HepG2 (cell line): ENCODE results near the gene ANXA6.

Experiments
- GLI4 ChIP-seq: sonication (generic); formaldehyde crosslinking; IDR thresholded peaks from 2 replicates; pipeline ENCODE4 v1.5.1; 2020; ENCODE audit warnings: missing genetic modification reagents, mild to moderate bottlenecking, moderate library complexity, borderline replicate concordance
- ISX ChIP-seq: sonication (generic); formaldehyde crosslinking; conservative IDR thresholded peaks from 2 replicates; pipeline ENCODE4 v1.5.0; 2020; ENCODE audit warnings: missing genetic modification reagents
- NBN ChIP-seq: fragments of 450-650 bp; conservative IDR thresholded peaks from 2 replicates; pipeline ENCODE4 v1.6.1; 2017
- NFE2 ChIP-seq: sonication (generic); formaldehyde crosslinking; IDR thresholded peaks from 2 replicates; pipeline ENCODE4 v1.4.0; 2020; ENCODE audit warnings: missing genetic modification reagents
- PBX3 ChIP-seq: sonication (generic); formaldehyde crosslinking; IDR thresholded peaks from 2 replicates; pipeline ENCODE4 v1.8.1; 2023; ENCODE audit warnings: missing genetic modification reagents, inconsistent platforms, borderline replicate concordance
- RAD21 ChIP-seq: fragments of 450-650 bp; formaldehyde crosslinking; IDR thresholded peaks from 2 replicates; pipeline ENCODE4 v1.5.0; 2020; ENCODE audit warnings: mild to moderate bottlenecking
- REST ChIP-seq, 2 experiments: IDR thresholded peaks; 2 replicates each; pipeline ENCODE4 v1.6.1; 2011 to 2012; ENCODE audit warnings: low read length in 2 of 2, borderline replicate concordance in 1 of 2, low read depth in 1 of 2, mild to moderate bottlenecking in 1 of 2, moderate library complexity in 1 of 2
- ZBTB39 ChIP-seq: sonication (generic); formaldehyde crosslinking; IDR thresholded peaks from 2 replicates; pipeline ENCODE4 v1.5.0; 2020; ENCODE audit warnings: missing genetic modification reagents
- ZBTB4 ChIP-seq: sonication (generic); formaldehyde crosslinking; IDR thresholded peaks from 2 replicates; pipeline ENCODE4 v1.4.0; 2020; ENCODE audit warnings: missing genetic modification reagents, mild to moderate bottlenecking, borderline replicate concordance
- ZBTB43 ChIP-seq: sonication (generic); formaldehyde crosslinking; conservative IDR thresholded peaks from 2 replicates; pipeline ENCODE4 v1.4.0; 2020; ENCODE audit warnings: missing genetic modification reagents
- ZBTB7A ChIP-seq: sonication (generic); formaldehyde crosslinking; IDR thresholded peaks from 2 replicates; pipeline ENCODE4 v1.8.0; 2022; ENCODE audit warnings: mild to moderate bottlenecking, missing genetic modification reagents
- ZFX ChIP-seq: sonication (generic); formaldehyde crosslinking; IDR thresholded peaks from 2 replicates; pipeline ENCODE4 v1.4.0; 2020; ENCODE audit warnings: mild to moderate bottlenecking, low read depth, missing genetic modification reagents, moderate library complexity
- ZNF263 ChIP-seq: sonication (generic); formaldehyde crosslinking; IDR thresholded peaks from 2 replicates; pipeline ENCODE4 v1.4.0; 2020; ENCODE audit warnings: missing genetic modification reagents
- ZNF629 ChIP-seq: sonication (generic); formaldehyde crosslinking; conservative IDR thresholded peaks from 2 replicates; pipeline ENCODE4 v1.5.0; 2020; ENCODE audit warnings: missing genetic modification reagents

GRCh38 chr5:151076616-151077015, 81.0 kb downstream of the ANXA6 start:
- TF ChIP-seq ZBTB4 (CRISPR knock-in tag), result no peak
- no peak for TF ChIP-seq ZBTB7A (CRISPR knock-in tag)
- TF ChIP-seq ZBTB39 (CRISPR knock-in tag), result no peak
- no peak for TF ChIP-seq NBN
- TF ChIP-seq ISX, result no peak
- no peak for TF ChIP-seq NFE2
- TF ChIP-seq REST (IDR thresholded peaks at IDR 0.05; ENCODE audit: borderline replicate concordance in 1 of 2, low read depth in 1 of 2, low read length in 2 of 2), result no peak
- TF ChIP-seq ZNF263 (CRISPR knock-in tag), result no peak
- TF ChIP-seq ZFX (CRISPR knock-in tag), result no peak
- TF ChIP-seq GLI4, result no peak
- no peak for TF ChIP-seq PBX3 (CRISPR knock-in tag)
- TF ChIP-seq ZNF629 (CRISPR knock-in tag), result no peak
- no peak for TF ChIP-seq ZBTB43
- TF ChIP-seq RAD21 (CRISPR knock-in tag), result no peak
